Measurements from ENCODE around the gene ABCG2.
A peak's percentile ranks its signal among the peaks of the same experiment; 100 is the strongest.

ABCG2 gene

DNA sequence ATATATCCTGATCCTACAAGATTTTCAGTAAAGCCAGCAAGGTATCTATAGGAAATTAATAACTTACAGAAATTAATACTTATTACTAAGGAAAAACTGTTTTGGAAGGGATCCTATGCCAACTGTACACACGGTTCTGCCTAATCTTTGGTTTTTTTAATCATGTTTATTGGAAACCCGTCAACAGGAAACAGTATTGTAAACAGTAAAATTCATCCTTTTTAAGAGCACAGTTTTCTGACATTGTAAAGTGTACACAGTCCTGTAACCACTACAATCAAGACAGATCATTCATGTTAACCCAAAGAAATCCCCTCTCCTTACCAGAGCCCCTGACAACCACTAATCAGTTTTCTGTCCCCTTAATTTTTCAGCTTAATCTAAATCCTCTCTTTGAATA is 9.9 kb downstream of the ABCG2 start (continued):
- TF ChIP-seq IKZF3 (tag by site-specific recombination; IDR thresholded peaks at IDR 0.05): no peak
- no peak for TF ChIP-seq ZNF335 (tag by site-specific recombination; conservative IDR thresholded peaks at IDR 0.05)
- TF ChIP-seq ZNF548 (tag by site-specific recombination; IDR thresholded peaks at IDR 0.05): no peak
- no peak for TF ChIP-seq ZNF138 (tag by site-specific recombination; IDR thresholded peaks at IDR 0.05; ENCODE audit: borderline replicate concordance)
- TF ChIP-seq ZFP41 (tag by site-specific recombination; IDR thresholded peaks at IDR 0.05; ENCODE audit: borderline replicate concordance): no peak

- TF ChIP-seq ZNF18 (tag by site-specific recombination; IDR thresholded peaks at IDR 0.05) (no peak), ZNF639 (tag by site-specific recombination; IDR thresholded peaks at IDR 0.05) (no peak), ZNF133 (tag by site-specific recombination; IDR thresholded peaks at IDR 0.05) (peak; percentile 71)
- TF ChIP-seq, protein P1, sequence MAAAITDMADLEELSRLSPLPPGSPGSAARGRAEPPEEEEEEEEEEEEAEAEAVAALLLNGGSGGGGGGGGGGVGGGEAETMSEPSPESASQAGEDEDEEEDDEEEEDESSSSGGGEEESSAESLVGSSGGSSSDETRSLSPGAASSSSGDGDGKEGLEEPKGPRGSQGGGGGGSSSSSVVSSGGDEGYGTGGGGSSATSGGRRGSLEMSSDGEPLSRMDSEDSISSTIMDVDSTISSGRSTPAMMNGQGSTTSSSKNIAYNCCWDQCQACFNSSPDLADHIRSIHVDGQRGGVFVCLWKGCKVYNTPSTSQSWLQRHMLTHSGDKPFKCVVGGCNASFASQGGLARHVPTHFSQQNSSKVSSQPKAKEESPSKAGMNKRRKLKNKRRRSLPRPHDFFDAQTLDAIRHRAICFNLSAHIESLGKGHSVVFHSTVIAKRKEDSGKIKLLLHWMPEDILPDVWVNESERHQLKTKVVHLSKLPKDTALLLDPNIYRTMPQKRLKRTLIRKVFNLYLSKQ (tag by site-specific recombination; IDR thresholded peaks at IDR 0.05; ENCODE audit: borderline replicate concordance): no peak
- TF ChIP-seq, protein P2, sequence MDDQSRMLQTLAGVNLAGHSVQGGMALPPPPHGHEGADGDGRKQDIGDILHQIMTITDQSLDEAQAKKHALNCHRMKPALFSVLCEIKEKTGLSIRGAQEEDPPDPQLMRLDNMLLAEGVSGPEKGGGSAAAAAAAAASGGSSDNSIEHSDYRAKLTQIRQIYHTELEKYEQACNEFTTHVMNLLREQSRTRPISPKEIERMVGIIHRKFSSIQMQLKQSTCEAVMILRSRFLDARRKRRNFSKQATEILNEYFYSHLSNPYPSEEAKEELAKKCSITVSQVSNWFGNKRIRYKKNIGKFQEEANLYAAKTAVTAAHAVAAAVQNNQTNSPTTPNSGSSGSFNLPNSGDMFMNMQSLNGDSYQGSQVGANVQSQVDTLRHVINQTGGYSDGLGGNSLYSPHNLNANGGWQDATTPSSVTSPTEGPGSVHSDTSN (CRISPR knock-in tag; IDR thresholded peaks at IDR 0.05): no peak
- Histone ChIP-seq H3K27ac (ENCODE audit: extremely low read depth, low read depth, low read length) (no peak overlapping the region), H3K4me1 (ENCODE audit: control insufficient read depth, insufficient read depth, low read length) (peaks cover 8% of the 10 kb centered on the region), H3K4me3 (ENCODE audit: low read depth, low read length) (no peak overlapping the region), H3K36me3 (ENCODE audit: control insufficient read depth in 2 of 2, insufficient read depth in 1 of 2, low read length in 2 of 2) (no peaks in the 10 kb centered on the region), H3K9me3 (ENCODE audit: control insufficient read depth, insufficient read depth, low read depth, low read length) (no peaks in the 10 kb centered on the region)
- POLR2A ChIA-PET: interaction anchor here (0.6 kb wide), 1 partner anchor 45 kb away, joined by 4 read pairs; no protein-coding TSS in a partner anchor
- CTCF ChIA-PET: no interaction called here
These were observed 10.6 kb downstream of the ABCG2 start for GRCh38 chr4:88147799-88148217.

DNA sequence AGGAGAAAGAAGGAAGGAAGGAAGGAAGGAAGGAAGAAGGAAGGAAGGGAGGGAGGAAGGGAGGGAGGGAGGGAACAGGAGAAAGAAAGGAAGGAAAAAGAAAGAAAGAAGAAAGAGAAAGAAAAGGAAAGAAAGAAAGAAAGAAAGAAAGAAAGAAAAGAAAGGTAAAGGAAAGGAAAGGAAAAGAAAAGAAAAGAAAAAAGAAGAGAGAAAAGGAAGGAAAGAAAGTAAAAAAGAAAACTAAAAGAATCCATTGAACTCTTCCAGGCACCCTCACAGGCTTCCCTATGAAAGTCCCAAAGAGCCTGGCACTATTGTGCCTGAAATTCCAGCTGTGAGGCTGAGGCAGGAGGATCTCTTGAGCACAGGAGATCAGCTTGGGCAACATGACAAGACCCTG is 11.5 kb downstream of the ABCG2 start:
- Histone ChIP-seq H3K4me1 (ENCODE audit: control insufficient read depth, insufficient read depth, low read length) (peaks cover 8% of the 10 kb centered on the region), H3K9me3 (ENCODE audit: control insufficient read depth, insufficient read depth, low read depth, low read length) (no peaks in the 10 kb centered on the region), H3K36me3 (ENCODE audit: control insufficient read depth in 2 of 2, insufficient read depth in 1 of 2, low read length in 2 of 2) (no peaks in the 10 kb centered on the region), H3K27ac (ENCODE audit: extremely low read depth, low read depth, low read length) (no peak overlapping the region), H3K4me3 (ENCODE audit: low read depth, low read length) (no peak overlapping the region)
- TF ChIP-seq ZNF335 (tag by site-specific recombination; conservative IDR thresholded peaks at IDR 0.05) (peak; percentile 65), ZNF366 (tag by site-specific recombination; conservative IDR thresholded peaks at IDR 0.05) (peak; percentile 76), PRDM1 (tag by site-specific recombination; IDR thresholded peaks at IDR 0.05) (peak; percentile 73), ZBTB17 (tag by site-specific recombination; IDR thresholded peaks at IDR 0.05) (no peak)
- TF ChIP-seq, protein P3, sequence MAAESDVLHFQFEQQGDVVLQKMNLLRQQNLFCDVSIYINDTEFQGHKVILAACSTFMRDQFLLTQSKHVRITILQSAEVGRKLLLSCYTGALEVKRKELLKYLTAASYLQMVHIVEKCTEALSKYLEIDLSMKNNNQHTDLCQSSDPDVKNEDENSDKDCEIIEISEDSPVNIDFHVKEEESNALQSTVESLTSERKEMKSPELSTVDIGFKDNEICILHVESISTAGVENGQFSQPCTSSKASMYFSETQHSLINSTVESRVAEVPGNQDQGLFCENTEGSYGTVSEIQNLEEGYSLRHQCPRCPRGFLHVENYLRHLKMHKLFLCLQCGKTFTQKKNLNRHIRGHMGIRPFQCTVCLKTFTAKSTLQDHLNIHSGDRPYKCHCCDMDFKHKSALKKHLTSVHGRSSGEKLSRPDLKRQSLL (tag by site-specific recombination; IDR thresholded peaks at IDR 0.05): no peak
- ChIA-PET CTCF (no interaction called here), POLR2A (interaction anchor here (0.6 kb wide), 1 partner anchor 46 kb away, joined by 4 read pairs; no protein-coding TSS in a partner anchor)
